ENCODE measurements around the gene RSPO3. TPM values are rescaled to one million over a fixed set of nuclear protein-coding genes. Genes with fewer than 3 reads are reported as not detected.
"Not testable (repeated sequence)": the region's sequence is repeated elsewhere in the genome, so short reads cannot be mapped to it uniquely, and the experiment has no call there.

Gene RSPO3
- total and polyA plus RNA-seq, 2 experiments from 2014 or later = 1.4 to 2.9 TPM

DNA sequence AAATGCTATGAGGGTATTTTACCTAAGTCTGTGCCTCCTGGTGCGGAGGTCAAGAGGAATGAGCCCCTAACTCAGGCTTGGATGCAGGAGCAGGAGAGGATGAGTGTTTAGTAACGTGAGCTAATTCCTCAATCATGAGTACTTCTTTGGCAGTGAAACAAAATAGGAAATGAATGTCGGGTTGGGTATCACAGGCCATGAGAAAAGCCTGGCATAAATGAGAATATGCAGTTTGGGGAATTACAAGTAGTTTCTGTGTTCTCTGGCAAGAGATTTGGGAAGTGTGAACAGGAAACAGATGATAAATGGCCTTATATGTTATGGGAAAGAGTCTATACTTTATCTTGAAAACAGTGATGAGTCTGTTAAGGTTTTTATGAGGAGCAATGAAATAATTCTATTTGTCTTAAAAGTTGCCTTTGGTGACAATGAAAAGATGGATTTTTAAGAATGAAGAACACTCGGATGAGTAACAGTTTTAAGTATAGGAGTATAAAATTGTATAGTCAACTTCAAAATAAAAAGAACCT lies 89.2 kb downstream of the RSPO3 start:
- peak overlapping the region; percentile 80 for H3K4me2 ChIP-seq (ENCODE audit: unreplicated experiment)
- no peaks in the 10 kb centered on the region for H3K9me2 ChIP-seq (ENCODE audit: insufficient read depth)
- no peaks in the 10 kb centered on the region for H3K36me3 ChIP-seq (ENCODE audit: low read depth)
- no peaks in the 10 kb centered on the region for H3K79me2 ChIP-seq (ENCODE audit: insufficient read depth)
- peak; percentile 78 for DNase-seq
- in situ Hi-C loops (cut with MboI) = no loop called here
- no peaks in the 10 kb centered on the region for H4K20me1 ChIP-seq (ENCODE audit: insufficient read depth)
- WGBS, 2 experiments (ENCODE audit: low coverage in 1 of 2, low lambda C conversion rate in 2 of 2, missing lambda C conversion rate in 2 of 2) = 41 to 46% methylated on average over 4 of the region's 4 CpGs
- H3K27me3 ChIP-seq (replicated peaks; ENCODE audit: insufficient read depth) = no peaks in the 10 kb centered on the region
- H3K4me3 ChIP-seq = no peak overlapping the region
- 0 out of 2 replicates have a peak overlapping the region, but pooled peaks have one; percentile 18 for H3K9ac ChIP-seq
- H3K9me3 ChIP-seq (ENCODE audit: low read depth) = no peaks in the 10 kb centered on the region
- TF ChIP-seq EZH2phosphoT487 (IDR thresholded peaks at IDR 0.05; ENCODE audit: insufficient read depth, low read depth) (peak; percentile 91), EZH2 (IDR thresholded peaks at IDR 0.05; ENCODE audit: insufficient read depth, poor library complexity, severe bottlenecking) (no peak)
- H3K4me1 ChIP-seq (ENCODE audit: insufficient read depth) = peaks cover 28% of the 10 kb centered on the region
- H3F3A ChIP-seq (ENCODE audit: insufficient read depth) = peaks cover 31% of the 10 kb centered on the region
- H2AFZ ChIP-seq = 0 out of 2 replicates have a peak overlapping the region, but pooled peaks have one; percentile 55
- peak overlapping the region; percentile 66 for H3K27ac ChIP-seq

- H3F3A ChIP-seq (ENCODE audit: insufficient read depth) = peaks cover 27% of the 10 kb centered on the region
- H3K36me3 ChIP-seq (ENCODE audit: low read depth) = no peaks in the 10 kb centered on the region
- H3K4me1 ChIP-seq (ENCODE audit: insufficient read depth) = peaks cover 26% of the 10 kb centered on the region
- in situ Hi-C loops (cut with MboI) = no loop called here
- H3K9me2 ChIP-seq (ENCODE audit: insufficient read depth) = no peaks in the 10 kb centered on the region
- no peak overlapping the region for H2AFZ ChIP-seq
- no peaks in the 10 kb centered on the region for H3K27me3 ChIP-seq (replicated peaks; ENCODE audit: insufficient read depth)
- no peak overlapping the region for H3K4me3 ChIP-seq
- H3K9ac ChIP-seq = no peak overlapping the region
- H3K79me2 ChIP-seq (ENCODE audit: insufficient read depth) = no peaks in the 10 kb centered on the region
- H3K4me2 ChIP-seq (ENCODE audit: unreplicated experiment) = no peak overlapping the region
- H4K20me1 ChIP-seq (ENCODE audit: insufficient read depth) = no peaks in the 10 kb centered on the region
- DNase-seq = no peak
- 88% methylated on average over 6 of the region's 6 CpGs for WGBS, 2 experiments (ENCODE audit: low coverage in 1 of 2, low lambda C conversion rate in 2 of 2, missing lambda C conversion rate in 2 of 2)
- H3K9me3 ChIP-seq (ENCODE audit: low read depth) = no peaks in the 10 kb centered on the region
- no peak for TF ChIP-seq EZH2 (IDR thresholded peaks at IDR 0.05; ENCODE audit: insufficient read depth, poor library complexity, severe bottlenecking)
- no peak for TF ChIP-seq EZH2phosphoT487 (IDR thresholded peaks at IDR 0.05; ENCODE audit: insufficient read depth, low read depth)
- no peak overlapping the region for H3K27ac ChIP-seq
These were observed 92.3 kb downstream of the RSPO3 start for GRCh38 chr6:127210725-127211124.

DNA sequence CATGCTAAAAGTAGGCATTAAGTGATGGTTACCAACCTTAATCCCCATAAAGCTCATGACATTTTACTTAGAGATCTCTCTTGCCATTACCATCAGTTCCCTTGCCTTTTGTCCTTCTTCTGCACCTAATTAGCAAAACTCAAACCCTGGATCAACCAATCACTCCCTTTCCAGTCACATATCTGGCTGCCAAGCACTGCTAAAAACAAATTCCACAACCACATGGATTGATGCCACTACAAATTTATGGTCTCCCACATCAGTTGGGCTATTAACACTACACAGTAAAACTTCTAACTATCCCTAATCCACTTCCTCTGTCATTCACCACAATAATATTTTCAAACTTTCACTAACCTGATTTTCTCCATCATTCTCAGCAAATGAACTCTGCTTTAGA lies 93.9 kb downstream of the RSPO3 start:
- H3K27me3 ChIP-seq (replicated peaks; ENCODE audit: insufficient read depth) = no peaks in the 10 kb centered on the region
- H3K27ac ChIP-seq = no peak overlapping the region
- H4K20me1 ChIP-seq (ENCODE audit: insufficient read depth) = no peaks in the 10 kb centered on the region
- H3K9me3 ChIP-seq (ENCODE audit: low read depth) = no peaks in the 10 kb centered on the region
- H3K9me2 ChIP-seq (ENCODE audit: insufficient read depth) = no peaks in the 10 kb centered on the region
- peaks cover 24% of the 10 kb centered on the region for H3F3A ChIP-seq (ENCODE audit: insufficient read depth)
- H3K36me3 ChIP-seq (ENCODE audit: low read depth) = no peaks in the 10 kb centered on the region
- peaks cover 20% of the 10 kb centered on the region for H3K4me1 ChIP-seq (ENCODE audit: insufficient read depth)
- in situ Hi-C loops (cut with MboI) = no loop called here
- no peak overlapping the region for H3K4me2 ChIP-seq (ENCODE audit: unreplicated experiment)
- no peak overlapping the region for H2AFZ ChIP-seq
- no peak overlapping the region for H3K9ac ChIP-seq
- H3K4me3 ChIP-seq = no peak overlapping the region
- DNase-seq = no peak
- no peaks in the 10 kb centered on the region for H3K79me2 ChIP-seq (ENCODE audit: insufficient read depth)
- TF ChIP-seq EZH2 (IDR thresholded peaks at IDR 0.05; ENCODE audit: insufficient read depth, poor library complexity, severe bottlenecking) = no peak
- TF ChIP-seq EZH2phosphoT487 (IDR thresholded peaks at IDR 0.05; ENCODE audit: insufficient read depth, low read depth) = no peak

GRCh38 chr6:127214032-127214431 lies 95.6 kb downstream of the RSPO3 start:
- H3K4me3 ChIP-seq; H3K4me2 ChIP-seq (ENCODE audit: unreplicated experiment); H3K9ac ChIP-seq; H2AFZ ChIP-seq; H3K9me2 ChIP-seq (ENCODE audit: insufficient read depth); H3K27ac ChIP-seq; H3K4me1 ChIP-seq (ENCODE audit: insufficient read depth); H3K79me2 ChIP-seq (ENCODE audit: insufficient read depth); H3K36me3 ChIP-seq (ENCODE audit: low read depth); H3K27me3 ChIP-seq (replicated peaks; ENCODE audit: insufficient read depth); DNase-seq; H3F3A ChIP-seq (ENCODE audit: insufficient read depth); in situ Hi-C loops (cut with MboI); H3K9me3 ChIP-seq (ENCODE audit: low read depth); H4K20me1 ChIP-seq (ENCODE audit: insufficient read depth): not testable (repeated sequence)
- WGBS, 2 experiments (ENCODE audit: low coverage in 1 of 2, low lambda C conversion rate in 2 of 2, missing lambda C conversion rate in 2 of 2) = 87 to 93% methylated on average over 13 of the region's 13 CpGs

- H3K79me2 ChIP-seq (ENCODE audit: insufficient read depth); H4K20me1 ChIP-seq (ENCODE audit: insufficient read depth); H3K9me2 ChIP-seq (ENCODE audit: insufficient read depth); H3K36me3 ChIP-seq (ENCODE audit: low read depth); DNase-seq; H3K27ac ChIP-seq; H3F3A ChIP-seq (ENCODE audit: insufficient read depth); H3K27me3 ChIP-seq (replicated peaks; ENCODE audit: insufficient read depth); H3K9me3 ChIP-seq (ENCODE audit: low read depth); H3K4me1 ChIP-seq (ENCODE audit: insufficient read depth); H3K4me3 ChIP-seq; H3K4me2 ChIP-seq (ENCODE audit: unreplicated experiment); in situ Hi-C loops (cut with MboI); H3K9ac ChIP-seq; H2AFZ ChIP-seq: not testable (repeated sequence)
- WGBS, 2 experiments (ENCODE audit: low coverage in 1 of 2, low lambda C conversion rate in 2 of 2, missing lambda C conversion rate in 2 of 2) = 94 to 97% methylated on average over 9 to 31 of the region's 31 CpGs
These were observed 96.1 kb downstream of the RSPO3 start for GRCh38 chr6:127214531-127214930.

Data from GM23248 (cell line).